GM18499 (cell line): ENCODE data around the gene SEMA3A.
"Not testable (repeated sequence)": the region's sequence is repeated elsewhere in the genome, so short reads cannot be mapped to it uniquely, and the experiment has no call there.

Experiments used
- ATAC-seq: cut with Tn5 transposase; IDR thresholded peaks from one replicate; pipeline ENCODE4 v1.9.1; 2021; ENCODE audit warnings: moderate number of reproducible peaks; ENCODE audit not compliant: insufficient read depth, unreplicated experiment

The SEMA3A gene

GRCh38 chr7:84076219-84076618, 118.4 kb downstream of the SEMA3A start:
- ATAC-seq = no peak

- ATAC-seq = no peak
Observed at GRCh38 chr7:84073186-84073875, 121.3 kb downstream of the SEMA3A start.

- ATAC-seq = no peak
Observed at GRCh38 chr7:84070770-84071169, 123.8 kb downstream of the SEMA3A start.

GRCh38 chr7:84069999-84070500, 124.5 kb downstream of the SEMA3A start:
- ATAC-seq = no peak

GRCh38 chr7:84069033-84069432, 125.6 kb downstream of the SEMA3A start:
- ATAC-seq = no peak

- ATAC-seq = not testable (repeated sequence)
Observed at GRCh38 chr7:84062489-84062901, 132.1 kb downstream of the SEMA3A start.

GRCh38 chr7:84060760-84061261, 133.8 kb downstream of the SEMA3A start:
- ATAC-seq = no peak

GRCh38 chr7:84060000-84060399, 134.6 kb downstream of the SEMA3A start:
- ATAC-seq = no peak

- no peak for ATAC-seq
Observed at GRCh38 chr7:84058311-84059076, 136.1 kb downstream of the SEMA3A start.

- ATAC-seq = no peak
Observed at GRCh38 chr7:84057576-84057975, 137.0 kb downstream of the SEMA3A start.

GRCh38 chr7:84055904-84056605, 138.5 kb downstream of the SEMA3A start:
- ATAC-seq = no peak

GRCh38 chr7:84055199-84055598, 139.4 kb downstream of the SEMA3A start:
- ATAC-seq = not testable (repeated sequence)

GRCh38 chr7:84049071-84049836, 145.3 kb downstream of the SEMA3A start:
- ATAC-seq = no peak

GRCh38 chr7:84047085-84047484, 147.5 kb downstream of the SEMA3A start:
- no peak for ATAC-seq

GRCh38 chr7:84044834-84045233, 149.8 kb downstream of the SEMA3A start:
- no peak for ATAC-seq

GRCh38 chr7:84043661-84044191, 150.9 kb downstream of the SEMA3A start:
- ATAC-seq = no peak

- no peak for ATAC-seq
Observed at GRCh38 chr7:84042110-84042539, 152.5 kb downstream of the SEMA3A start.

- ATAC-seq = no peak
Observed at GRCh38 chr7:84041649-84042048, 152.9 kb downstream of the SEMA3A start.

- no peak for ATAC-seq
Observed at GRCh38 chr7:84040355-84040754, 154.2 kb downstream of the SEMA3A start.

GRCh38 chr7:84039432-84039831, 155.2 kb downstream of the SEMA3A start:
- no peak for ATAC-seq
